GM12872 (cell line): ENCODE measurements around the gene NPSR1.

Experiments used
- TF ChIP-seq, protein P1 (sequence below): IDR thresholded peaks from 3 replicates; pipeline ENCODE4 v1.5.1; 2011; ENCODE audit warnings: low read depth, mild to moderate bottlenecking, low read length, moderate library complexity; ENCODE audit not compliant: insufficient read depth

NPSR1 gene

GRCh38 chr7:34821932-34822558 is 164.0 kb downstream of the NPSR1 start:
- TF ChIP-seq, protein P1, sequence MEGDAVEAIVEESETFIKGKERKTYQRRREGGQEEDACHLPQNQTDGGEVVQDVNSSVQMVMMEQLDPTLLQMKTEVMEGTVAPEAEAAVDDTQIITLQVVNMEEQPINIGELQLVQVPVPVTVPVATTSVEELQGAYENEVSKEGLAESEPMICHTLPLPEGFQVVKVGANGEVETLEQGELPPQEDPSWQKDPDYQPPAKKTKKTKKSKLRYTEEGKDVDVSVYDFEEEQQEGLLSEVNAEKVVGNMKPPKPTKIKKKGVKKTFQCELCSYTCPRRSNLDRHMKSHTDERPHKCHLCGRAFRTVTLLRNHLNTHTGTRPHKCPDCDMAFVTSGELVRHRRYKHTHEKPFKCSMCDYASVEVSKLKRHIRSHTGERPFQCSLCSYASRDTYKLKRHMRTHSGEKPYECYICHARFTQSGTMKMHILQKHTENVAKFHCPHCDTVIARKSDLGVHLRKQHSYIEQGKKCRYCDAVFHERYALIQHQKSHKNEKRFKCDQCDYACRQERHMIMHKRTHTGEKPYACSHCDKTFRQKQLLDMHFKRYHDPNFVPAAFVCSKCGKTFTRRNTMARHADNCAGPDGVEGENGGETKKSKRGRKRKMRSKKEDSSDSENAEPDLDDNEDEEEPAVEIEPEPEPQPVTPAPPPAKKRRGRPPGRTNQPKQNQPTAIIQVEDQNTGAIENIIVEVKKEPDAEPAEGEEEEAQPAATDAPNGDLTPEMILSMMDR = no peak

- TF ChIP-seq, protein P1 = peak; percentile 84
These were observed 165.7 kb downstream of the NPSR1 start for GRCh38 chr7:34823650-34824258.

DNA sequence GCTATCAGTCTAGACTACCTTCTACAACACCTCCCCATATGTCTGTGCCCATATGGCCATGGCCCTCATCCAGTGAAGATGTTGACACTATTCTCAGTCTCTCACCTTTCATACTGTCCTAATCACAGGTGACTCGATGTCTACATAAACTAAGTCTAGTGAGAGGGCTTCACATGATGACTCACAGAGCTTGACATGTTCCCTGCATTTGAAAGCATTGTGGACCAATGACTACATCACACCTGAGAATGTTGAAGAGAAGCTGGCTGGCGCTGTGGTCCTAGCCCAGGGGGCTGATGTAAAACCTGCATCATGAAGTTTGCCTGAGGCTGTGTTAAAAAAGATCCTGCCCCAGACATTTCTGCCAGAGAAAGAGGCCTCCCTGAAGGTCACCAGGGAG is 167.2 kb downstream of the NPSR1 start:
- TF ChIP-seq, protein P1 = no peak

- TF ChIP-seq, protein P1 = no peak
These were observed 172.4 kb downstream of the NPSR1 start for GRCh38 chr7:34830390-34830789.

- TF ChIP-seq, protein P1 = no peak
These were observed 173.4 kb downstream of the NPSR1 start for GRCh38 chr7:34831436-34831835.

- TF ChIP-seq, protein P1 = no peak
These were observed 174.0 kb downstream of the NPSR1 start for GRCh38 chr7:34832020-34832419.

- TF ChIP-seq, protein P1 = no peak
These were observed 178.0 kb downstream of the NPSR1 start for GRCh38 chr7:34835901-34836600.
